Measurements from ENCODE around the gene EDDM13.

- no peak for TF ChIP-seq ZNF565 (CRISPR knock-in tag; conservative IDR thresholded peaks at IDR 0.05; ENCODE audit: low read depth)
- TF ChIP-seq SNAI2 (CRISPR knock-in tag; IDR thresholded peaks at IDR 0.05): no peak
- TF ChIP-seq OSR1 (CRISPR knock-in tag; IDR thresholded peaks at IDR 0.05): no peak
- TF ChIP-seq ZC3H10 (CRISPR knock-in tag; IDR thresholded peaks at IDR 0.05): no peak
- TF ChIP-seq ZFP3 (CRISPR knock-in tag; IDR thresholded peaks at IDR 0.05): no peak
These were observed 11.4 kb upstream of the EDDM13 start for GRCh38 chr19:56261145-56261544.

All from SK-N-SH treated with all-trans-retinoic acid at 6 μM for 48 hours (cell line).